NT2/D1 (cell line): ENCODE measurements around the gene QSER1.

ENCODE experiments used
- SUZ12 ChIP-seq: IDR thresholded peaks from 2 replicates; pipeline ENCODE4 v1.6.1; 2011; ENCODE audit not compliant: insufficient read length, insufficient read depth; ENCODE audit errors: extremely low read depth
- YY1 ChIP-seq: IDR thresholded peaks from 2 replicates; pipeline ENCODE4 v1.6.1; 2011; ENCODE audit not compliant: insufficient read length, insufficient read depth
- ZNF274 ChIP-seq: IDR thresholded peaks from 2 replicates; pipeline ENCODE4 v1.6.1; 2011; ENCODE audit warnings: mild to moderate bottlenecking, low read depth, low read length

DNA sequence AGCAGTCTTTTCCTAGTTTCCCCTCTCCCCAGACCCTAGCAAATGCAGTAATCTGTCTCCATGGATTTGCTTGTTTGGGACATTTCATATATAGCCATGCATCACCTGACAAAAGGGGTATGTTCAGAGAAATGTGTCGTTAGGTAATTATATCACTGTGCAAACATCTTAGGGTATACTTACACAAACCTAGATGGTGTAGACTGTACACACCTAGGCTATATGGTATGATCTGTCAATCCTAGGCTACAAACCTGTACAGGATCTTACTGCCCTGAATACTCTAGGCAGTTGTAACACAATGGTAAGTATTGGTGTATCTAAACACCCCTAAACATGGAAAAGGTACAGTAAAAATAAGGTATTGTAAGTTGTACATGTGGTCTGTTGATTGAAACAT lies 23.8 kb downstream of the QSER1 start:
- TF ChIP-seq ZNF274 (no peak), YY1 (no peak), SUZ12 (no peak)
